Astrocyte (in vitro differentiated cells and primary cell): ENCODE measurements around the gene CACNA1H. TPM values are rescaled to one million over a fixed set of nuclear protein-coding genes. Genes with fewer than 3 reads are reported as not detected.

ENCODE experiments used
- DNase-seq: peaks from one replicate; pipeline ENCODE4 v3.0.0-alpha.2; 2010; ENCODE audit warnings: low read depth
- FAIRE-seq: peaks from 2 replicates; lab custom pipeline; 2011; peaks lifted over from hg19 to GRCh38; lab: Jason Lieb, UNC
- H2AFZ ChIP-seq: 2 replicates; pipeline ENCODE4 v1.6.0; 2012; ENCODE audit warnings: low read depth, low read length, inconsistent platforms
- H3K27ac ChIP-seq: 2 replicates; pipeline ENCODE4 v1.5.1; 2011; ENCODE audit warnings: low read depth, low read length, inconsistent platforms
- H3K27me3 ChIP-seq: 2 replicates; pipeline ENCODE4 v1.6.0; 2011; ENCODE audit warnings: low read length, inconsistent platforms; ENCODE audit not compliant: insufficient read depth
- H3K36me3 ChIP-seq: 2 replicates; pipeline ENCODE4 v1.5.1; 2011; ENCODE audit warnings: low read length, inconsistent platforms; ENCODE audit not compliant: insufficient read depth
- H3K4me1 ChIP-seq: 2 replicates; pipeline ENCODE4 v1.5.1; 2011; ENCODE audit warnings: low read length, inconsistent platforms; ENCODE audit not compliant: insufficient read depth
- H3K4me2 ChIP-seq: 2 replicates; pipeline ENCODE4 v1.6.0; 2012; ENCODE audit warnings: low read length, inconsistent platforms
- H3K4me3 ChIP-seq: 2 replicates; pipeline ENCODE4 v1.5.1; 2011; ENCODE audit warnings: low read depth, mild to moderate bottlenecking, low read length, inconsistent platforms; ENCODE audit not compliant: insufficient read depth
- H3K79me2 ChIP-seq: 2 replicates; pipeline ENCODE4 v1.6.0; 2012; ENCODE audit warnings: mild to moderate bottlenecking, low read length, inconsistent platforms; ENCODE audit not compliant: insufficient read depth
- H3K9ac ChIP-seq: 2 replicates; pipeline ENCODE4 v1.6.0; 2012; ENCODE audit warnings: mild to moderate bottlenecking, low read length, inconsistent platforms
- H3K9me3 ChIP-seq: 2 replicates; pipeline ENCODE4 v1.5.1; 2012; ENCODE audit warnings: low read depth, mild to moderate bottlenecking, low read length, inconsistent platforms; ENCODE audit not compliant: insufficient read depth
- H4K20me1 ChIP-seq: 2 replicates; pipeline ENCODE4 v1.6.0; 2012; ENCODE audit warnings: low read length, inconsistent platforms; ENCODE audit not compliant: insufficient read depth
- H3K27ac Mint-ChIP-seq: one replicate; pipeline ENCODE4 v1.8.0; 2021; ENCODE audit warnings: mild to moderate bottlenecking, mixed read lengths; ENCODE audit not compliant: unreplicated experiment
- H3K27me3 Mint-ChIP-seq: one replicate; pipeline ENCODE4 v1.8.0; 2021; ENCODE audit warnings: low read depth, mixed read lengths; ENCODE audit not compliant: unreplicated experiment
- H3K36me3 Mint-ChIP-seq: one replicate; pipeline ENCODE4 v1.8.0; 2021; ENCODE audit warnings: low read depth, mixed read lengths; ENCODE audit not compliant: unreplicated experiment
- H3K4me1 Mint-ChIP-seq: one replicate; pipeline ENCODE4 v1.8.0; 2021; ENCODE audit warnings: low read depth, mixed read lengths; ENCODE audit not compliant: unreplicated experiment
- H3K4me3 Mint-ChIP-seq: one replicate; pipeline ENCODE4 v1.8.0; 2021; ENCODE audit warnings: mild to moderate bottlenecking, moderate library complexity, mixed read lengths; ENCODE audit not compliant: unreplicated experiment
- H3K9me3 Mint-ChIP-seq: one replicate; pipeline ENCODE4 v1.8.0; 2021; ENCODE audit warnings: mild to moderate bottlenecking, mixed read lengths; ENCODE audit not compliant: unreplicated experiment
- EZH2 ChIP-seq: IDR thresholded peaks from 2 replicates; pipeline ENCODE4 v1.6.1; 2012; ENCODE audit warnings: mild to moderate bottlenecking, low read length, inconsistent platforms; ENCODE audit not compliant: insufficient read depth
- total RNA-seq: library from RNA; stranded (reverse); gene quantifications from 2 replicates; pipeline ENCODE4 v1.2.1, GENCODE V29; 2021
- TF ChIP-seq, protein P1 (sequence below): IDR thresholded peaks from 2 replicates; pipeline ENCODE4 v1.5.1; 2011; ENCODE audit warnings: low read depth, mild to moderate bottlenecking, inconsistent platforms, low read length, moderate library complexity; ENCODE audit not compliant: insufficient read depth

The CACNA1H gene
- total RNA-seq, 1 donor from 2014 or later = 21.7 TPM

DNA sequence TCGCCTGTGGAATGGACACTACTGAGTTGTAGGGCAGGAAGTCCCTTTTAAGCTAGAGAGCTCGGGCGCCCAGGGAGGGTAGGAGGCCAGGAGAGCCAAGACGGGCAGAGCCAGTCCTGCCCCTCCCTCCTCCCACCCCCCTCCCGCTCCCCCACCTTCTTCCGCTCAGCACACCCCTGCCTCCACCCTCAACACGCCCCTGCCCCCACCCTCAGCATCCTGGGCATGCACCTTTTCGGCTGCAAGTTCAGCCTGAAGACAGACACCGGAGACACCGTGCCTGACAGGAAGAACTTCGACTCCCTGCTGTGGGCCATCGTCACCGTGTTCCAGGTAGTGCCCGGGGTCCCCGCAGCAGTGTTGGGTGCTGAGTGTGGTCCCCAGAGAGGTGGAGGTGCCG, 53.9 kb downstream of the CACNA1H start:
- no peak for TF ChIP-seq EZH2
- TF ChIP-seq, protein P1, sequence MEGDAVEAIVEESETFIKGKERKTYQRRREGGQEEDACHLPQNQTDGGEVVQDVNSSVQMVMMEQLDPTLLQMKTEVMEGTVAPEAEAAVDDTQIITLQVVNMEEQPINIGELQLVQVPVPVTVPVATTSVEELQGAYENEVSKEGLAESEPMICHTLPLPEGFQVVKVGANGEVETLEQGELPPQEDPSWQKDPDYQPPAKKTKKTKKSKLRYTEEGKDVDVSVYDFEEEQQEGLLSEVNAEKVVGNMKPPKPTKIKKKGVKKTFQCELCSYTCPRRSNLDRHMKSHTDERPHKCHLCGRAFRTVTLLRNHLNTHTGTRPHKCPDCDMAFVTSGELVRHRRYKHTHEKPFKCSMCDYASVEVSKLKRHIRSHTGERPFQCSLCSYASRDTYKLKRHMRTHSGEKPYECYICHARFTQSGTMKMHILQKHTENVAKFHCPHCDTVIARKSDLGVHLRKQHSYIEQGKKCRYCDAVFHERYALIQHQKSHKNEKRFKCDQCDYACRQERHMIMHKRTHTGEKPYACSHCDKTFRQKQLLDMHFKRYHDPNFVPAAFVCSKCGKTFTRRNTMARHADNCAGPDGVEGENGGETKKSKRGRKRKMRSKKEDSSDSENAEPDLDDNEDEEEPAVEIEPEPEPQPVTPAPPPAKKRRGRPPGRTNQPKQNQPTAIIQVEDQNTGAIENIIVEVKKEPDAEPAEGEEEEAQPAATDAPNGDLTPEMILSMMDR = no peak

DNA sequence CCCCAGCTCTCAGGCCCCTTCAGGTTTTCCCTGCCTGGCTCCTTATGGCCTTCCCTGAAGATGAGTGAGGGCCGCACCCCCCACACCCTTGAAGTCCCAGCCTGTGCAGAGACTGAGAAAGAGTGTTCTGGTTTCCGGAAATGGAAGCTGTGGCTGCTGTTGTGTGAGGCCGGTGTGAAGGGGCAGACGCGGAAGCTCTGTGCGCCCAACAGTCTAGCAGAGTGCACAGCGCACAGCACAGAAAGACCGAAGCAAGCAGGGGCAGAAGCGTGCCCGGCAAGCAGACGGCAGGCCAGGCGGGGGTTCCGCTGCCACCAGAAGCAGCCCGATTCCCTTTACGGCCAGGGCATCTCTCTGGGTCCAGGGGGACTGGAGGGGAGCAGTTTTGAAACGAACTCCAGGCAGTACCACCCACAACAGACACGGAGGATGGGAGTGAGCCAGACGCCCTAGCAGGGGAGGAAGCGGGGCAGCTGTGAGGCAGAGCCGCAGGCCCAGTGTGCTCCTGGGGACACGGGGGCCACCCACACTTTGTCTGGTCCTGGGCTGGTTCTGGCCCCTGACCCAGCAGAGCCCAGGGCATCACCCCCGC, 55.4 kb downstream of the CACNA1H start:
- no peaks in the 10 kb centered on the region for H3K4me1 Mint-ChIP-seq
- TF ChIP-seq EZH2 = no peak
- TF ChIP-seq, protein P1 = no peak
- Histone ChIP-seq H3K27ac (no peak overlapping the region), H4K20me1 (no peaks in the 10 kb centered on the region), H3K4me3 (no peak overlapping the region), H3K9me3 (no peaks in the 10 kb centered on the region), H3K27me3 (no peaks in the 10 kb centered on the region), H3K36me3 (no peaks in the 10 kb centered on the region), H3K9ac (no peak overlapping the region), H3K4me2 (no peak overlapping the region), H3K79me2 (no peaks in the 10 kb centered on the region), H3K4me1 (no peaks in the 10 kb centered on the region), H2AFZ (no peak overlapping the region)
- H3K36me3 Mint-ChIP-seq = peaks cover 8% of the 10 kb centered on the region
- H3K27me3 Mint-ChIP-seq = peaks cover 5% of the 10 kb centered on the region
- DNase-seq (no peak), FAIRE-seq (no peak)
- no peak overlapping the region for H3K27ac Mint-ChIP-seq
- H3K4me3 Mint-ChIP-seq = no peak overlapping the region
- no peaks in the 10 kb centered on the region for H3K9me3 Mint-ChIP-seq

More for the DNA sequence above, 53.9 kb downstream of the CACNA1H start:
- no peak overlapping the region for H2AFZ ChIP-seq
- no peak overlapping the region for H3K27ac ChIP-seq
- no peaks in the 10 kb centered on the region for H3K9me3 ChIP-seq
- Mint-ChIP-seq H3K4me1 (no peaks in the 10 kb centered on the region), H3K27me3 (peaks cover 5% of the 10 kb centered on the region), H3K27ac (no peak overlapping the region), H3K9me3 (no peaks in the 10 kb centered on the region), H3K4me3 (no peak overlapping the region), H3K36me3 (peaks cover 8% of the 10 kb centered on the region)
- no peak for FAIRE-seq
- H3K4me2 ChIP-seq = no peak overlapping the region
- DNase-seq = no peak
- H4K20me1 ChIP-seq = no peaks in the 10 kb centered on the region
- no peaks in the 10 kb centered on the region for H3K4me1 ChIP-seq
- H3K4me3 ChIP-seq = no peak overlapping the region
- H3K36me3 ChIP-seq = no peaks in the 10 kb centered on the region
- H3K79me2 ChIP-seq = no peaks in the 10 kb centered on the region
- H3K9ac ChIP-seq = no peak overlapping the region
- no peaks in the 10 kb centered on the region for H3K27me3 ChIP-seq

DNA sequence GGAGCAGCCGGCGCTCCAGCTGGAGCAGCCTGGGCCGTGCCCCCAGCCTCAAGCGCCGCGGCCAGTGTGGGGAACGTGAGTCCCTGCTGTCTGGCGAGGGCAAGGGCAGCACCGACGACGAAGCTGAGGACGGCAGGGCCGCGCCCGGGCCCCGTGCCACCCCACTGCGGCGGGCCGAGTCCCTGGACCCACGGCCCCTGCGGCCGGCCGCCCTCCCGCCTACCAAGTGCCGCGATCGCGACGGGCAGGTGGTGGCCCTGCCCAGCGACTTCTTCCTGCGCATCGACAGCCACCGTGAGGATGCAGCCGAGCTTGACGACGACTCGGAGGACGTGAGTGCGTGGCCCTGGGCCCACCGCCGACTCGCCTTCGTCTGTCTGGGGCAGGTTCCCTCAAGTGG, 56.2 kb downstream of the CACNA1H start:
- Histone ChIP-seq H3K9me3 (no peaks in the 10 kb centered on the region), H3K9ac (no peak overlapping the region), H2AFZ (no peak overlapping the region), H3K27ac (no peak overlapping the region), H3K79me2 (no peaks in the 10 kb centered on the region), H4K20me1 (no peaks in the 10 kb centered on the region), H3K27me3 (no peaks in the 10 kb centered on the region), H3K36me3 (no peaks in the 10 kb centered on the region), H3K4me3 (no peak overlapping the region), H3K4me1 (no peaks in the 10 kb centered on the region), H3K4me2 (no peak overlapping the region)
- TF ChIP-seq EZH2 = no peak
- TF ChIP-seq, protein P1 = no peak
- Mint-ChIP-seq H3K4me3 (no peak overlapping the region), H3K36me3 (peaks cover 10% of the 10 kb centered on the region), H3K27ac (no peak overlapping the region), H3K9me3 (no peaks in the 10 kb centered on the region), H3K4me1 (no peaks in the 10 kb centered on the region), H3K27me3 (peaks cover 5% of the 10 kb centered on the region)
- no peak for FAIRE-seq
- DNase-seq = no peak
